GM12878 (cell line): ENCODE measurements around the gene NAP1L3. TPM values are rescaled to one million over a fixed set of nuclear protein-coding genes. Genes with fewer than 3 reads are reported as not detected.

Experiments
- ATAC-seq: fragments of 200-7000 bp; cut with Tn5 transposase; 3 replicates; pipeline ENCODE4 v1.9.1; 2020; ENCODE audit warnings: mild to moderate bottlenecking, moderate library complexity
- BruUV-seq: library from RNA; stranded (reverse); fragments of 400-500 nt; replicated peaks from 2 replicates; lab custom pipeline; 2021; lab: Mats Ljungman, UMichigan
- CTCF ChIA-PET: fragments of 300-600 bp; sonication (Branson Sonifier 250); formaldehyde crosslinking; extraction: SDS; loops from one replicate; lab custom pipeline; 2021; ENCODE audit warnings: inconsistent platforms; lab: Yijun Ruan, JAX
- POLR2A ChIA-PET: fragments of 350-600 bp; formaldehyde crosslinking; extraction: SDS; loops from one replicate; lab custom pipeline; 2021; ENCODE audit warnings: inconsistent platforms; lab: Charles Lee
- RAD21 ChIA-PET: fragments of 300-600 bp; sonication (Branson Sonifier 250); formaldehyde crosslinking; loops from one replicate; lab custom pipeline; 2023; ENCODE audit warnings: antibody characterized with exemption; ENCODE audit not compliant: unreplicated experiment; lab: Charles Lee
- SMC1A ChIA-PET: fragments of 300-600 bp; sonication (Branson Sonifier 250); formaldehyde crosslinking; loops from one replicate; lab custom pipeline; 2023; ENCODE audit not compliant: unreplicated experiment, uncharacterized antibody; lab: Charles Lee
- DNase-seq: peaks from one replicate; pipeline ENCODE4 v3.0.0-alpha.2; 2011; ENCODE audit warnings: low read depth, low spot score
- FAIRE-seq: peaks from 3 replicates; lab custom pipeline; 2011; peaks lifted over from hg19 to GRCh38; lab: Jason Lieb, UNC
- H2AFZ ChIP-seq: 2 replicates; pipeline ENCODE4 v1.6.0; 2011; ENCODE audit warnings: low read depth, low read length, control low read depth; ENCODE audit not compliant: control insufficient read depth
- H3K27ac ChIP-seq: 2 replicates; pipeline ENCODE4 v1.5.1; 2011; ENCODE audit warnings: control low read depth; ENCODE audit not compliant: control insufficient read depth, insufficient read depth
- H3K27me3 ChIP-seq, 2 experiments: replicated peaks in 1 of 2; 2 replicates each; pipeline versions ENCODE4 v1.6.0 to v1.6.1; 2011; ENCODE audit warnings: low read length in 1 of 2; ENCODE audit not compliant: control insufficient read depth in 2 of 2, insufficient read depth in 2 of 2
- H3K36me3 ChIP-seq, 2 experiments: 2 replicates each; pipeline ENCODE4 v1.5.1; 2011; ENCODE audit warnings: low read length in 1 of 2; ENCODE audit not compliant: control insufficient read depth in 2 of 2, insufficient read depth in 2 of 2
- H3K4me1 ChIP-seq: 2 replicates; pipeline ENCODE4 v1.6.1; 2011; ENCODE audit warnings: mild to moderate bottlenecking, low read length, moderate library complexity, mixed read lengths; ENCODE audit not compliant: control insufficient read depth, insufficient read depth
- H3K4me2 ChIP-seq: 2 replicates; pipeline ENCODE4 v1.6.0; 2011; ENCODE audit warnings: control low read depth; ENCODE audit not compliant: control insufficient read depth, insufficient read depth
- H3K4me3 ChIP-seq: fragments of 200-600 bp; sonication (generic); 2 replicates; pipeline ENCODE4 v1.5.1; 2016
- H3K79me2 ChIP-seq: 2 replicates; pipeline ENCODE4 v1.6.0; 2011; ENCODE audit warnings: low read length; ENCODE audit not compliant: control insufficient read depth, insufficient read depth
- H3K9ac ChIP-seq: 2 replicates; pipeline ENCODE4 v1.8.0; 2011; ENCODE audit warnings: low read length, control low read depth, mixed read lengths; ENCODE audit not compliant: control insufficient read depth, insufficient read depth
- H3K9me3 ChIP-seq: replicated peaks from 3 replicates; pipeline ENCODE4 v1.5.1; 2011; ENCODE audit warnings: mild to moderate bottlenecking, low read length; ENCODE audit not compliant: control insufficient read depth, insufficient read depth
- H4K20me1 ChIP-seq: 2 replicates; pipeline ENCODE4 v1.6.0; 2011; ENCODE audit not compliant: control insufficient read depth, insufficient read depth
- CEBPB ChIP-seq, 2 experiments: fragments of 150-350 bp in 1 of 2; IDR thresholded peaks; 2 replicates each; pipeline ENCODE4 v1.6.1; 2012 to 2014; ENCODE audit warnings: low read depth in 2 of 2, low read length in 2 of 2, borderline replicate concordance in 1 of 2, inconsistent platforms in 1 of 2
- MEF2B ChIP-seq: fragments of 450-650 bp; IDR thresholded peaks from 2 replicates; pipeline ENCODE4 v1.6.1; 2018; ENCODE audit warnings: mild to moderate bottlenecking, moderate library complexity; ENCODE audit not compliant: partially characterized antibody, poor library complexity, severe bottlenecking
- MLLT1 ChIP-seq: fragments of 450-650 bp; IDR thresholded peaks from 2 replicates; pipeline ENCODE4 v1.6.1; 2016; ENCODE audit warnings: mild to moderate bottlenecking
- RAD21 ChIP-seq: IDR thresholded peaks from 2 replicates; pipeline ENCODE4 v1.6.1; 2011; ENCODE audit warnings: mild to moderate bottlenecking, low read depth, low read length, moderate library complexity; ENCODE audit not compliant: insufficient read depth
- REST ChIP-seq: IDR thresholded peaks from 2 replicates; pipeline ENCODE4 v1.6.1; 2012; ENCODE audit warnings: mild to moderate bottlenecking, low read depth, low read length
- SIX5 ChIP-seq: IDR thresholded peaks from 2 replicates; pipeline ENCODE4 v1.6.1; 2011; ENCODE audit warnings: mild to moderate bottlenecking, low read depth, low read length, moderate library complexity; ENCODE audit not compliant: severe bottlenecking
- USF1 ChIP-seq: IDR thresholded peaks from 2 replicates; pipeline ENCODE4 v1.6.1; 2011; ENCODE audit warnings: borderline replicate concordance, low read depth, mild to moderate bottlenecking, moderate library complexity, mixed read lengths, low read length; ENCODE audit not compliant: insufficient read depth; ENCODE audit errors: extremely low read length
- WRNIP1 ChIP-seq: IDR thresholded peaks from 2 replicates; pipeline ENCODE4 v1.6.1; 2011; ENCODE audit warnings: low read depth, low read length, improper control_type of control experiment, borderline replicate concordance
- WGBS: methylation state at CpG from one replicate; pipeline ENCODE4 v1.1.6; 2016; ENCODE audit warnings: low lambda C conversion rate; ENCODE audit not compliant: insufficient replicate concordance, insufficient coverage; ENCODE audit errors: missing lambda C conversion rate; 5-methylcytosine and 5-hydroxymethylcytosine counted together
- in situ Hi-C: fragments of 300-500 bp; cut with MboI; formaldehyde crosslinking; loops from 9 replicates; pipeline ENCODE4 v1.14.3; 2018; ENCODE audit warnings: mixed read lengths
- intact Hi-C: fragments of 100-400 bp; cut with micrococcal nuclease; formaldehyde crosslinking; loops from one replicate; pipeline ENCODE4 v1.14.2; 2022; ENCODE audit not compliant: unreplicated experiment
- polyA plus RNA-seq, 11 experiments: library from polyadenylated mRNA; depleted of rRNA in 4 of 11; unstranded in 6 of 11; stranded (reverse) in 5 of 11; fragments of >200 nt; fragmentation: Nextera tagmentation in 4 of 11; fragmentation: Illumina TruSeq in 1 of 11; extraction: Ambion mirVana in 4 of 11; extraction: Trizol in 1 of 11; gene quantifications; 1 replicate in 1 of 11; 2 replicates in 10 of 11; pipeline versions ENCODE4 v1.2.1 to v1.2.3, GENCODE V29; 2011 to 2016; ENCODE audit warnings: inconsistent platforms in 2 of 11, missing spikeins in 2 of 11, low read depth in 1 of 11
- total RNA-seq, 4 experiments: library from RNA; depleted of rRNA in 3 of 4; stranded (reverse); fragments of >200 nt in 3 of 4; fragmentation: Illumina TruSeq in 1 of 4; extraction: Trizol in 1 of 4; gene quantifications; 2 replicates each; pipeline versions ENCODE4 v1.2.1 to v1.2.3, GENCODE V29; 2013 to 2021

NAP1L3 gene
- total and polyA plus RNA-seq, 10 of the 15 experiments (the other 5 are each of a cell fraction or from before 2014, with no cell fraction given), result 0.04 to 0.12 (median 0.06) TPM; not detected in 7

GRCh38 chrX:93673869-93674271, 492 bp upstream of the NAP1L3 start, which contains the start of gene FAM133A:
TSS of gene FAM133A (plus strand) at chrX:93674206. CDS start at chrX:93709420, 35,214 bp downstream.
- Histone ChIP-seq H4K20me1 (no peaks in the 10 kb centered on the region), H3K9me3 (no peaks in the 10 kb centered on the region; the same call in 2 of the 3 replicates), H3K79me2 (no peaks in the 10 kb centered on the region), H3K9ac (no peak within 1 kb of the TSS), H3K27ac (no peak within 1 kb of the TSS), H3K4me3 (no peak within 1 kb of the TSS), H3K4me2 (no peak within 1 kb of the TSS), H3K27me3 (no peaks in the 10 kb centered on the region), H3K36me3 (no peaks in the 10 kb centered on the region), H3K4me1 (no peaks in the 10 kb centered on the region), H2AFZ (peak within 1 kb of the TSS; percentile 12; the same call in 1 of the 2 replicates)
- ChIA-PET CTCF (no interaction called here), POLR2A (no interaction called here), SMC1A (no interaction called here), RAD21 (no interaction called here)
- DNase-seq (no peak), ATAC-seq (no peak), FAIRE-seq (no peak)
- 37% methylated on average over 7 of the region's 11 CpGs for WGBS
- in situ Hi-C loops, result no loop called here
- BruUV-seq, result no TSS peak
- no peak for TF ChIP-seq MEF2B
- intact Hi-C loops, result no loop called here

- H4K20me1 ChIP-seq, result no peaks in the 10 kb centered on the region
- POLR2A ChIA-PET, result no interaction called here
- SMC1A ChIA-PET, result no interaction called here
- H3K4me3 ChIP-seq, result no peak overlapping the region
- WGBS, result 54% methylated on average over 7 of the region's 7 CpGs
- no peak overlapping the region for H3K9ac ChIP-seq
- no peaks in the 10 kb centered on the region for H3K79me2 ChIP-seq
- ATAC-seq (no peak), FAIRE-seq (no peak), DNase-seq (no peak)
- no peaks in the 10 kb centered on the region for H3K36me3 ChIP-seq
- H3K27ac ChIP-seq, result no peak overlapping the region
- in situ Hi-C loops, result no loop called here
- no peaks in the 10 kb centered on the region for H3K27me3 ChIP-seq
- no peak overlapping the region for H3K4me2 ChIP-seq
- no peaks in the 10 kb centered on the region for H3K9me3 ChIP-seq
- BruUV-seq, result no TSS peak
- no peak overlapping the region for H2AFZ ChIP-seq
- CTCF ChIA-PET, result no interaction called here
- RAD21 ChIA-PET, result no interaction called here
- intact Hi-C loops, result no loop called here
- no peaks in the 10 kb centered on the region for H3K4me1 ChIP-seq
- TF ChIP-seq CEBPB (IDR thresholded peaks at IDR 0.05; ENCODE audit: borderline replicate concordance in 1 of 2, low read depth in 2 of 2, low read length in 2 of 2) (no peak), REST (no peak), USF1 (no peak), RAD21 (no peak), WRNIP1 (no peak), MLLT1 (no peak), SIX5 (no peak)
Observed at GRCh38 chrX:93660575-93660974, 12.8 kb downstream of the NAP1L3 start.
